ENCODE data around the gene ZNF579. TPM values are rescaled to one million over a fixed set of nuclear protein-coding genes. Genes with fewer than 3 reads are reported as not detected.
A peak's percentile ranks its signal among the peaks of the same experiment; 100 is the strongest.

Gene ZNF579
- total and polyA plus RNA-seq, 2 of the 13 experiments (the other 11 are each of a cell fraction or from before 2014, with no cell fraction given), result 2.1 to 2.9 TPM

- no peak for TF ChIP-seq ZFP36L2 (CRISPR knock-in tag; IDR thresholded peaks at IDR 0.05)
- TF ChIP-seq, protein P1, sequence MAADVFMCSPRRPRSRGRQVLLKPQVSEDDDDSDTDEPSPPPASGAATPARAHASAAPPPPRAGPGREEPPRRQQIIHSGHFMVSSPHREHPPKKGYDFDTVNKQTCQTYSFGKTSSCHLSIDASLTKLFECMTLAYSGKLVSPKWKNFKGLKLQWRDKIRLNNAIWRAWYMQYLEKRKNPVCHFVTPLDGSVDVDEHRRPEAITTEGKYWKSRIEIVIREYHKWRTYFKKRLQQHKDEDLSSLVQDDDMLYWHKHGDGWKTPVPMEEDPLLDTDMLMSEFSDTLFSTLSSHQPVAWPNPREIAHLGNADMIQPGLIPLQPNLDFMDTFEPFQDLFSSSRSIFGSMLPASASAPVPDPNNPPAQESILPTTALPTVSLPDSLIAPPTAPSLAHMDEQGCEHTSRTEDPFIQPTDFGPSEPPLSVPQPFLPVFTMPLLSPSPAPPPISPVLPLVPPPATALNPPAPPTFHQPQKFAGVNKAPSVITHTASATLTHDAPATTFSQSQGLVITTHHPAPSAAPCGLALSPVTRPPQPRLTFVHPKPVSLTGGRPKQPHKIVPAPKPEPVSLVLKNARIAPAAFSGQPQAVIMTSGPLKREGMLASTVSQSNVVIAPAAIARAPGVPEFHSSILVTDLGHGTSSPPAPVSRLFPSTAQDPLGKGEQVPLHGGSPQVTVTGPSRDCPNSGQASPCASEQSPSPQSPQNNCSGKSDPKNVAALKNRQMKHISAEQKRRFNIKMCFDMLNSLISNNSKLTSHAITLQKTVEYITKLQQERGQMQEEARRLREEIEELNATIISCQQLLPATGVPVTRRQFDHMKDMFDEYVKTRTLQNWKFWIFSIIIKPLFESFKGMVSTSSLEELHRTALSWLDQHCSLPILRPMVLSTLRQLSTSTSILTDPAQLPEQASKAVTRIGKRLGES (CRISPR knock-in tag; IDR thresholded peaks at IDR 0.05; ENCODE audit: borderline replicate concordance), result 0 out of 2 replicates have a peak, but pooled peaks have one; percentile 45
- TF ChIP-seq MXD3 (CRISPR knock-in tag; IDR thresholded peaks at IDR 0.05), result 0 out of 2 replicates have a peak, but pooled peaks have one; percentile 42
- 0 out of 2 replicates have a peak, but pooled peaks have one; percentile 56 for TF ChIP-seq AHR (CRISPR knock-in tag; IDR thresholded peaks at IDR 0.05)
- TF ChIP-seq CENPX (CRISPR knock-in tag; IDR thresholded peaks at IDR 0.05), result no peak
- no peak for TF ChIP-seq EZH2 (conservative IDR thresholded peaks at IDR 0.05; ENCODE audit: low read depth, low read length)
- no peak for TF ChIP-seq TBX3 (IDR thresholded peaks at IDR 0.05; ENCODE audit: borderline replicate concordance)
- TF ChIP-seq, protein P2, sequence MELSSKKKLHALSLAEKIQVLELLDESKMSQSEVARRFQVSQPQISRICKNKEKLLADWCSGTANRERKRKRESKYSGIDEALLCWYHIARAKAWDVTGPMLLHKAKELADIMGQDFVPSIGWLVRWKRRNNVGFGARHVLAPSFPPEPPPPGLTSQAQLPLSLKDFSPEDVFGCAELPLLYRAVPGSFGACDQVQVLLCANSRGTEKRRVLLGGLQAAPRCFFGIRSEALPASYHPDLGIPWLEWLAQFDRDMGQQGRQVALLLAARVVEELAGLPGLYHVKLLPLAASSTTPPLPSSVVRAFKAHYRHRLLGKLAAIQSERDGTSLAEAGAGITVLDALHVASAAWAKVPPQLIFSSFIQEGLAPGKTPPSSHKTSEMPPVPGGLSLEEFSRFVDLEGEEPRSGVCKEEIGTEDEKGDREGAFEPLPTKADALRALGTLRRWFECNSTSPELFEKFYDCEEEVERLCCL (CRISPR knock-in tag; IDR thresholded peaks at IDR 0.05; ENCODE audit: borderline replicate concordance), result no peak
- TF ChIP-seq HINFP (CRISPR knock-in tag; IDR thresholded peaks at IDR 0.05; ENCODE audit: low read depth), result no peak
- TF ChIP-seq, protein P3, sequence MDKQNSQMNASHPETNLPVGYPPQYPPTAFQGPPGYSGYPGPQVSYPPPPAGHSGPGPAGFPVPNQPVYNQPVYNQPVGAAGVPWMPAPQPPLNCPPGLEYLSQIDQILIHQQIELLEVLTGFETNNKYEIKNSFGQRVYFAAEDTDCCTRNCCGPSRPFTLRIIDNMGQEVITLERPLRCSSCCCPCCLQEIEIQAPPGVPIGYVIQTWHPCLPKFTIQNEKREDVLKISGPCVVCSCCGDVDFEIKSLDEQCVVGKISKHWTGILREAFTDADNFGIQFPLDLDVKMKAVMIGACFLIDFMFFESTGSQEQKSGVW (CRISPR knock-in tag; IDR thresholded peaks at IDR 0.05; ENCODE audit: borderline replicate concordance), result no peak
- TF ChIP-seq ZNF547 (CRISPR knock-in tag; IDR thresholded peaks at IDR 0.05), result 0 out of 2 replicates have a peak, but pooled peaks have one; percentile 48
- TF ChIP-seq SIN3A (IDR thresholded peaks at IDR 0.05; ENCODE audit: borderline replicate concordance, low read depth, low read length), result peak; percentile 90; the same call in 1 of the 2 replicates
- no peak for TF ChIP-seq FOXO4 (CRISPR knock-in tag; conservative IDR thresholded peaks at IDR 0.05)
- no peak for TF ChIP-seq CREB1 (IDR thresholded peaks at IDR 0.05)
- TF ChIP-seq CREB1 (CRISPR knock-in tag; IDR thresholded peaks at IDR 0.05), result peak; percentile 14; the same call in 1 of the 2 replicates
- no peak for TF ChIP-seq ZNF24 (IDR thresholded peaks at IDR 0.05)
- TF ChIP-seq MTA1 (CRISPR knock-in tag; IDR thresholded peaks at IDR 0.05; ENCODE audit: borderline replicate concordance), result 0 out of 2 replicates have a peak, but pooled peaks have one; percentile 0
- peak; percentile 63; the same call in 1 of the 2 replicates for TF ChIP-seq ATF7-NPFF (CRISPR knock-in tag; IDR thresholded peaks at IDR 0.05; ENCODE audit: low read depth)
- 0 out of 2 replicates have a peak, but pooled peaks have one; percentile 42 for TF ChIP-seq ONECUT2 (CRISPR knock-in tag; IDR thresholded peaks at IDR 0.05)
- TF ChIP-seq SP140L (CRISPR knock-in tag; IDR thresholded peaks at IDR 0.05; ENCODE audit: borderline replicate concordance), result peak; percentile 87; the same call in 1 of the 2 replicates
- TF ChIP-seq EED (CRISPR knock-in tag; IDR thresholded peaks at IDR 0.05), result no peak; the same call in 1 of the 2 replicates
Measured at GRCh38 chr19:55581145-55581822, 636 bp upstream of the ZNF579 start (continued).
